BE2C (cell line): ENCODE data around the gene SLC1A1.

Experiments used
- DNase-seq: peaks from one replicate; pipeline ENCODE4 v3.0.0-alpha.2; 2020
- H3K27me3 ChIP-seq: fragments of 250-450 bp; sonication (Bioruptor Pico); 2 replicates; pipeline ENCODE4 v1.5.1; 2020; ENCODE audit warnings: mild to moderate bottlenecking
- H3K36me3 ChIP-seq: fragments of 250-450 bp; sonication (Bioruptor Pico); 2 replicates; pipeline ENCODE4 v1.5.1; 2020; ENCODE audit warnings: mild to moderate bottlenecking
- H3K4me1 ChIP-seq: fragments of 250-450 bp; sonication (Bioruptor Pico); 2 replicates; pipeline ENCODE4 v1.5.1; 2020
- H3K4me3 ChIP-seq: 2 replicates; pipeline ENCODE4 v1.5.1; 2011; ENCODE audit warnings: low read depth, low read length
- H3K9me3 ChIP-seq: fragments of 250-450 bp; sonication (Bioruptor Pico); 2 replicates; pipeline ENCODE4 v1.5.1; 2020
- CTCF ChIP-seq: IDR thresholded peaks from 2 replicates; pipeline ENCODE4 v1.5.1; 2012; ENCODE audit warnings: mild to moderate bottlenecking, low read depth, low read length

The SLC1A1 gene

GRCh38 chr9:4507306-4508130 is 17.2 kb downstream of the SLC1A1 start:
- no peak for DNase-seq
- no peaks in the 10 kb centered on the region for H3K4me1 ChIP-seq
- no peak for TF ChIP-seq CTCF
- no peaks in the 10 kb centered on the region for H3K36me3 ChIP-seq
- no peaks in the 10 kb centered on the region; the same call in 1 of the 2 replicates for H3K27me3 ChIP-seq
- no peaks in the 10 kb centered on the region for H3K9me3 ChIP-seq
- no peak overlapping the region for H3K4me3 ChIP-seq

GRCh38 chr9:4508246-4508906 is 18.1 kb downstream of the SLC1A1 start:
- DNase-seq = no peak
- no peaks in the 10 kb centered on the region for H3K4me1 ChIP-seq
- TF ChIP-seq CTCF = no peak

GRCh38 chr9:4508907-4509589 is 18.8 kb downstream of the SLC1A1 start:
- Histone ChIP-seq H3K4me3 (no peak overlapping the region), H3K4me1 (no peaks in the 10 kb centered on the region), H3K27me3 (no peaks in the 10 kb centered on the region; the same call in 1 of the 2 replicates), H3K9me3 (no peaks in the 10 kb centered on the region), H3K36me3 (no peaks in the 10 kb centered on the region)
- no peak for DNase-seq
- TF ChIP-seq CTCF = no peak

More at GRCh38 chr9:4508246-4508906, 18.1 kb downstream of the SLC1A1 start:
- Histone ChIP-seq H3K36me3 (no peaks in the 10 kb centered on the region), H3K4me3 (no peak overlapping the region), H3K27me3 (no peaks in the 10 kb centered on the region; the same call in 1 of the 2 replicates), H3K9me3 (no peaks in the 10 kb centered on the region)

GRCh38 chr9:4509590-4509984 is 19.3 kb downstream of the SLC1A1 start:
- Histone ChIP-seq H3K36me3 (no peaks in the 10 kb centered on the region), H3K4me3 (no peak overlapping the region), H3K4me1 (no peaks in the 10 kb centered on the region), H3K27me3 (no peaks in the 10 kb centered on the region; the same call in 1 of the 2 replicates), H3K9me3 (no peaks in the 10 kb centered on the region)
- TF ChIP-seq CTCF = no peak
- no peak for DNase-seq

- TF ChIP-seq CTCF = no peak
- H3K4me1 ChIP-seq = no peaks in the 10 kb centered on the region
- H3K27me3 ChIP-seq = no peaks in the 10 kb centered on the region; the same call in 1 of the 2 replicates
- no peak for DNase-seq
- H3K9me3 ChIP-seq = no peaks in the 10 kb centered on the region
- no peaks in the 10 kb centered on the region for H3K36me3 ChIP-seq
- no peak overlapping the region for H3K4me3 ChIP-seq
These were observed 20.5 kb downstream of the SLC1A1 start for GRCh38 chr9:4510546-4511322.
